ENCODE data around the gene C14orf132.
"Not testable (repeated sequence)": the region's sequence is repeated elsewhere in the genome, so short reads cannot be mapped to it uniquely, and the experiment has no call there.

The C14orf132 gene

GRCh38 chr14:96059519-96060135, 20.5 kb downstream of the C14orf132 start:
- DNase-seq (ENCODE audit: low read depth in 2 of 2), result no peak

- no peak for DNase-seq (ENCODE audit: low read depth in 2 of 2)
These were observed 21.2 kb downstream of the C14orf132 start for GRCh38 chr14:96060186-96060933.

GRCh38 chr14:96062010-96062409, 22.8 kb downstream of the C14orf132 start:
- DNase-seq (ENCODE audit: low read depth in 2 of 2), result no peak

GRCh38 chr14:96062506-96062905, 23.3 kb downstream of the C14orf132 start:
- DNase-seq (ENCODE audit: low read depth in 2 of 2), result no peak

GRCh38 chr14:96064866-96065265, 25.7 kb downstream of the C14orf132 start:
- DNase-seq (ENCODE audit: low read depth in 2 of 2), result no peak

GRCh38 chr14:96065661-96066459, 26.7 kb downstream of the C14orf132 start:
- DNase-seq (ENCODE audit: low read depth in 2 of 2), result no peak

- DNase-seq (ENCODE audit: low read depth in 2 of 2), result no peak
These were observed 27.8 kb downstream of the C14orf132 start for GRCh38 chr14:96066976-96067375.

GRCh38 chr14:96067985-96068930, 29.1 kb downstream of the C14orf132 start:
- DNase-seq (ENCODE audit: low read depth in 2 of 2), result no peak

GRCh38 chr14:96069421-96069820, 30.3 kb downstream of the C14orf132 start:
- DNase-seq (ENCODE audit: low read depth in 2 of 2), result no peak

GRCh38 chr14:96071561-96071960, 32.4 kb downstream of the C14orf132 start:
- DNase-seq (ENCODE audit: low read depth in 2 of 2), result no peak

GRCh38 chr14:96072076-96072475, 32.9 kb downstream of the C14orf132 start:
- no peak for DNase-seq (ENCODE audit: low read depth in 2 of 2)

- DNase-seq (ENCODE audit: low read depth in 2 of 2), result no peak
These were observed 33.6 kb downstream of the C14orf132 start for GRCh38 chr14:96072746-96073145.

GRCh38 chr14:96073260-96074039, 34.3 kb downstream of the C14orf132 start:
- DNase-seq (ENCODE audit: low read depth in 2 of 2), result not testable (repeated sequence)

- DNase-seq (ENCODE audit: low read depth in 2 of 2), result no peak
These were observed 38.9 kb downstream of the C14orf132 start for GRCh38 chr14:96077983-96078624.

- DNase-seq (ENCODE audit: low read depth in 2 of 2), result no peak
These were observed 39.5 kb downstream of the C14orf132 start for GRCh38 chr14:96078625-96079016.

GRCh38 chr14:96079066-96079465, 39.9 kb downstream of the C14orf132 start:
- DNase-seq (ENCODE audit: low read depth in 2 of 2), result no peak

- no peak for DNase-seq (ENCODE audit: low read depth in 2 of 2)
These were observed 41.4 kb downstream of the C14orf132 start for GRCh38 chr14:96080571-96080970.

- DNase-seq (ENCODE audit: low read depth in 2 of 2), result no peak
These were observed 42.1 kb downstream of the C14orf132 start for GRCh38 chr14:96081224-96081623.

- no peak for DNase-seq (ENCODE audit: low read depth in 2 of 2)
These were observed 42.7 kb downstream of the C14orf132 start for GRCh38 chr14:96081767-96082400.

Data from stimulated activated CD4-positive, alpha-beta T cell treated with anti-CD3 and anti-CD28 coated beads, Interleukin-15, amount 100 ng/mL, for 48 hours (primary cell).